ENCODE results near the gene MRPL52. TPM values are rescaled to one million over a fixed set of nuclear protein-coding genes. Genes with fewer than 3 reads are reported as not detected.
"Not testable (repeated sequence)": the region's sequence is repeated elsewhere in the genome, so short reads cannot be mapped to it uniquely, and the experiment has no call there.

MRPL52 gene
- total and polyA plus RNA-seq, 9 donors, result 29.0 to 78.3 (median 53.7) TPM

DNA sequence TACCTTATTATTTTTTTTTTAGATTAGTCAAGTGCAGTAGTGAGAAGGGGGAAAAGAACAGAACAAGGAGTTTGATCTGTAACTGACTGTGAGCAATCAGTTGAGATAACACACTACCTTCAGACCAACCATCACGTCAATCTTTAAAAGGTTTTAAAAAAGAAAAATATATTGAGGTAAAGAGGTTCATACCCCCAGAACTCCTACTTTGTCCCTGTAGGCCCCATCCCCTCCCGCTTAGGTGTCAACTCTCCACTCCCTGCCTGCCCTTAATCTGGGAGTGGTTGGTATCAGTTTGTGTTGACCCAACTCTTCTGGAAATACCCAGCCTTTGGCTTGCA is 22.9 kb downstream of the MRPL52 start:
- 73 to 81% (median 78%) methylated on average over 2 of the region's 2 CpGs for WGBS, 3 donors

GRCh38 chr14:22852940-22853767 is 23.5 kb downstream of the MRPL52 start:
- Histone ChIP-seq H3K27ac (peak overlapping the region in 1 of 2 donors; percentile 20), H3K4me1 (ENCODE audit: insufficient read depth) (peaks cover 23% of the 10 kb centered on the region), H3K4me3 (peak overlapping the region; percentile 31), H3K36me3 (no peaks in the 10 kb centered on the region), H3K27me3 (no peaks in the 10 kb centered on the region), H3K9me3 (no peaks in the 10 kb centered on the region)
- peak; percentile 86 to 97 (median 94) for DNase-seq
- 1 to 2% (median 1%) methylated on average over 19 to 20 of the region's 20 CpGs for WGBS, 3 donors
- TF ChIP-seq EP300 (IDR thresholded peaks at IDR 0.05) (no peak), POLR2A (IDR thresholded peaks at IDR 0.05) (peak; percentile 24), CTCF (IDR thresholded peaks at IDR 0.05) (peak; percentile 80 to 98 (median 97))
- intact Hi-C loops (cut with DNase I), result loop anchor here in 3 of 4 donors (2.0 to 10.0 kb wide), 3 partner anchors 16 to 288 kb away; partner anchors contain the start of gene MMP14 (in 2 of the 3)

More for the DNA sequence above, 22.9 kb downstream of the MRPL52 start:
- TF ChIP-seq CTCF (IDR thresholded peaks at IDR 0.05) (no peak), EP300 (IDR thresholded peaks at IDR 0.05) (no peak), POLR2A (IDR thresholded peaks at IDR 0.05) (no peak)
- Histone ChIP-seq H3K4me3 (no peak overlapping the region), H3K9me3 (no peaks in the 10 kb centered on the region), H3K36me3 (no peaks in the 10 kb centered on the region), H3K27me3 (no peaks in the 10 kb centered on the region), H3K4me1 (ENCODE audit: insufficient read depth) (peaks cover 26% of the 10 kb centered on the region), H3K27ac (peak overlapping the region in 1 of 2 donors; percentile 20)
- DNase-seq, result no peak
- intact Hi-C loops (cut with DNase I), result loop anchor here in 3 of 4 donors (2.0 to 10.0 kb wide), 3 partner anchors 16 to 288 kb away; partner anchors contain the start of gene MMP14 (in 2 of the 3)

DNA sequence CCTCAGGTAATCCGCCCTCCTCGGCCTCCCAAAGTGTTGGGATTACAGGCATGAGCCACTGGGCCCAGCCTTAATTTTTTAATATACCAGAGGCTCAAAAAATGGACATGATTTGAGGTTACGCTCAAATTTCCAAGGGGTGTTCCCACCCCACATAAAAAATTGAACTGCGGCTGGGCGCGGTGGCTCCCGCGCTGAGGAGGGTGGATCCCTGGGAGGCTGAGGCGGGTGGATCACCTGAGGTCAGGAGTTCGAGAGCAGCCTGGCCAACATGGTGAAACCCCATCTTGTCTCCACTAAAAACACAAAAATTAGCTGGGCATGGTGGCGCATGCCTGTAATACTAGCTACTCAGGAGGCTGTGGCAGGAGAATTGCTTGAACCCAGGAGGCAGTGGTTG is 24.6 kb downstream of the MRPL52 start:
- intact Hi-C loops (cut with DNase I), result loop anchor here in 1 of 4 donors (10.0 kb wide), 1 partner anchor 289 kb away; no protein-coding TSS in a partner anchor
- H3K4me3 ChIP-seq, DNase-seq, H3K36me3 ChIP-seq, H3K9me3 ChIP-seq, H3K27me3 ChIP-seq, H3K27ac ChIP-seq: not testable (repeated sequence)
- peaks cover 19% of the 10 kb centered on the region for H3K4me1 ChIP-seq (ENCODE audit: insufficient read depth)
- 96 to 97% (median 97%) methylated on average over 11 of the region's 11 CpGs for WGBS, 3 donors

- no peaks in the 10 kb centered on the region for H3K36me3 ChIP-seq
- no peak overlapping the region for H3K27ac ChIP-seq
- H3K4me3 ChIP-seq, result no peak overlapping the region
- no peak for TF ChIP-seq EP300 (IDR thresholded peaks at IDR 0.05)
- TF ChIP-seq POLR2A (IDR thresholded peaks at IDR 0.05), result no peak
- DNase-seq, result no peak
- 94 to 96% (median 95%) methylated on average over 8 of the region's 8 CpGs for WGBS, 3 donors
- intact Hi-C loops (cut with DNase I), result loop anchor here in 1 of 4 donors (5.0 to 10.0 kb wide), 2 partner anchors 33 to 290 kb away; no protein-coding TSS in a partner anchor
- H3K4me1 ChIP-seq (ENCODE audit: insufficient read depth), result peaks cover 13% of the 10 kb centered on the region
- no peaks in the 10 kb centered on the region for H3K27me3 ChIP-seq
- H3K9me3 ChIP-seq, result no peaks in the 10 kb centered on the region
Observed at GRCh38 chr14:22854963-22855724, 25.5 kb downstream of the MRPL52 start.

DNA sequence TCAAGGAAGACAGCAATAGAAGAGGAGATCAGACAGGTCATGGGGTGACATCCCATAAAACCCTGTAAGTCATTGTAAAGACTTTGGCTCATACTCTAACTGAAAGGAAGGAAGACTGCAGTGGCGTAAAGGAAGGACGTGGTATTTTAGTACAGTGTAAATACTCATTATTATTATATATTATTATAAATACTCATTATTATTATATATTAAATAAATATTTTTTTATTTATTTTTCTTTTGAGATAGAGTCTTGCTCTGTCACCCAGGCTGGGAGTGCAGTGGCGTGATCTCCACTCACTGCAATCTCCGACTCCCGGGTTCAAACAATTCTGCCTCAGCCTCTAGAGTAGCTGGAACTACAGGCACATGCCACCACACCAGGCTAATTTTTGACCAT is 26.7 kb downstream of the MRPL52 start:
- no peaks in the 10 kb centered on the region for H3K9me3 ChIP-seq
- H3K27ac ChIP-seq, result no peak overlapping the region
- TF ChIP-seq EP300 (IDR thresholded peaks at IDR 0.05) (no peak), POLR2A (IDR thresholded peaks at IDR 0.05) (no peak), CTCF (IDR thresholded peaks at IDR 0.05) (no peak)
- H3K4me3 ChIP-seq, result no peak overlapping the region
- no peaks in the 10 kb centered on the region for H3K36me3 ChIP-seq
- peaks cover 3% of the 10 kb centered on the region for H3K4me1 ChIP-seq (ENCODE audit: insufficient read depth)
- no peaks in the 10 kb centered on the region for H3K27me3 ChIP-seq
- DNase-seq, result no peak
- intact Hi-C loops (cut with DNase I), result loop anchor here in 1 of 4 donors (5.0 to 10.0 kb wide), 2 partner anchors 34 to 292 kb away; no protein-coding TSS in a partner anchor
- 96 to 98% (median 97%) methylated on average over 5 of the region's 5 CpGs for WGBS, 3 donors

DNA sequence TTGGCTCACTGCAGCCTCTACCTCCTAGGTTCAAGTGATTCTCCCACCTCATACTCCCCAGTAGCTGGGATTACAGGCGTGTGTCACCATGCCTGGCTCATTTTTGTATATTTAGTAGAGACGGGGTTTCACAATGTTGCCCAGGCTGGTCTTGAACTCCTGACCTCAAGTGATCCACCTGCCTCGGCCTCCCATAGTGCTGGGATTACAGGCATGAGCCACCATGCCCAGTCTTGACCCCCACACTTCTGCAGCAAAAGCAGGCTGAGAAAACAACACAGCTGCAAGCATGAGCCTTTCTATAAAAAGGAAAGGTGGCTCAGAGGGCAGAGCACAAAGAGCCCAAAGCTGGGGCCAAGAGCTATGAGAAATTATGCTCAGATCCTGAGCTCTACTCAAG is 30.7 kb downstream of the MRPL52 start:
- intact Hi-C loops (cut with DNase I); H3K36me3 ChIP-seq; H3K27ac ChIP-seq; H3K4me1 ChIP-seq (ENCODE audit: insufficient read depth); H3K4me3 ChIP-seq; H3K9me3 ChIP-seq; H3K27me3 ChIP-seq: not testable (repeated sequence)
- 59 to 80% (median 80%) methylated on average over 3 of the region's 3 CpGs for WGBS, 3 donors
- peak in 1 of 5 donors; percentile 21 for DNase-seq

Measured in ovary (tissue), 9 donors.